Right forelimb (tissue), 1 donor: ENCODE measurements around the gene TUBB.
A peak's percentile ranks its signal among the peaks of the same experiment; 100 is the strongest.
"Not testable (repeated sequence)": the region's sequence is repeated elsewhere in the genome, so short reads cannot be mapped to it uniquely, and the experiment has no call there.

Experiments
- DNase-seq: peaks from one replicate; pipeline ENCODE4 v3.0.0-alpha.2; 2018

TUBB gene

DNA sequence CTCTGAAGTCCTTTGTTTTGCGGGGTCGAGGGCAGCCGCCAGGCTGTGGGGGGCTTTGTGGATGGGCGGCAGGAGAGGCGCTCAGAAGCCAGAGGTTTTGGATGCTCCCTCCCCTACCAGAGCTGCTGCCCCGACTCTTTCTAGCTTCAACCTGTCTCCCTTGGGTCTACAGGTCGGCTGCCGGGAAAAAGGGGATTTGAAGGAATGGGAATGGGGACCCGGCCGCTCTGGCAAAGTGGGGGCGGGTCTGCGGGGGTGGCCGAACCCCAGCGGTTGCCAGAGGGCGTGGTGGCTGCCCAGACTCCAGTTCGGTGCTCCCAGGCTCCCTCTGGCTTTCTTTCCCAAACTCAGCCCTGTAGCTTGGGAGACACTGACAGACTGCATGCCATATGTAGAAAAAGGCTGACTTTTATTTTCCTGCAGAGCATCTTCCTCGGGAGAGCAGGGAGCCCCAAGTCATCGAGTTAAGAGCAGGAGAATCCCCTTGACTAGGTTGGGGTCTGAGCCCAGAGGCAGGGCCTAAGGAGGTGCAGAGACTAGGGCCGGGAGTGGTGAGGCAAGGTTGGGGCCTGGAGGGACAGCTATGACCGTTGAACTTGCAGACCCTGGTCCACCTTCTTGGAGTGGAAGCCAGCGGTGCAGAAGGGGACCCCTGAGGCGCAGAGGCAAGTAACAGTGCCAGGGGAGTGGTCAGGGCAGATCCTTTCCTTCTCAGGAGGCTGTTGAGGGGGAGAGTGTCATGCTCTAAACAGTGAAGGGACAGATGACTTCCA is 32.3 kb upstream of the TUBB start:
- DNase-seq, result no peak

GRCh38 chr6:30688569-30688968 is 31.6 kb upstream of the TUBB start:
- DNase-seq, result no peak

GRCh38 chr6:30689022-30689865 is 30.9 kb upstream of the TUBB start:
- DNase-seq, result no peak

GRCh38 chr6:30689985-30690384 is 30.2 kb upstream of the TUBB start:
- no peak for DNase-seq

GRCh38 chr6:30690403-30691207 is 29.5 kb upstream of the TUBB start, which contains the start of gene NRM:
Gene NRM, minus strand, starts transcription at chr6:30690984. Its CDS starts 10 bp downstream, at chr6:30690974.
- DNase-seq, result peak; percentile 93

DNA sequence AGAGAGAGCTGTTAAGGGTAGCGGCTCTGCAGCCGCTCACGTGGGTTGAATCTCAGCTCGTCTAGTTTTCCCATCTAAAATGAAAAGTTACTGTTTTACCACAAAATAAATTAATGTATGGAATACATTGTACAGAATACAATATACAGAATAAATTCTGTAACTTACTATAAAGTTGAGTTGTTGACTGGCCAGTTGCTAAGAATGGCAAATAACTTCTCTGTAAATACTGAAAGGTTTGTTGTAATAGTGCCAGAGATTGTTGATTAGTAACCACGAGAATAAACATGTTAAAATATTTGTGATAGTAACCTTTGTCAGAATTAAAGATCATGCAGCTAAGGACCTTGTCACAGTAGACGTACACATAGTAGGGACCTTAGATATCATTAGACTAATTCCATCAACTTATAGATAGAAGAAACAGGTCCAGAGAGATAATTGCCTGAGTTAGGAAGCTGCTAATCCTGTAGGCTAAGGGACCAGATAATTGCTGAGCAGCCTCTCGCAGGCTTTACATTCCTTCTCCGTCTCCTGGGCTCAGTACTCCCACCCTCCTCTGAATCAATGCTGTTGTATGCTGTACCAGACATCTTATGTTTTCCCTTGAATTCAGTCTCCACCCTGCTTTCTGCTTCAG is 28.8 kb upstream of the TUBB start:
- DNase-seq, result no peak

DNA sequence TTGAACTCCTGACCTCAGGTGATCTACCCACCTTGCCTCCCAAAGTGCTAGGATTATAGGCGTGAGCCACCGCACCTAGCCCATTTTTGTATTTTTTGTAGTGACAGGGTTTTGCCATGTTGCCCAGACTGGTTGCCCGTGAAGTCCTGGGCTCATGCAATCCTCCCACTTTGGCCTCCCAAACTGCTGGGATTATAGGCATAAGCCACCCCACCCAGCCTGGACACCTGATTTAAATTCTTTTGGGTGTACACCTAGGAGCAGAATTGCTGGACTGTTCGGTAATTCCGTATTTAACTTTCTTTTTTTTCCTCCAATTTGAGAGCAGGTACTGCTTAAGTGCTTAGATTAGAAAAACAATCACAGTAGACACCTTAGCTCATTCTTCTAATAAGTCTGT is 23.7 kb upstream of the TUBB start:
- DNase-seq, result no peak

GRCh38 chr6:30700340-30700739 is 19.8 kb upstream of the TUBB start:
- DNase-seq, result no peak

DNA sequence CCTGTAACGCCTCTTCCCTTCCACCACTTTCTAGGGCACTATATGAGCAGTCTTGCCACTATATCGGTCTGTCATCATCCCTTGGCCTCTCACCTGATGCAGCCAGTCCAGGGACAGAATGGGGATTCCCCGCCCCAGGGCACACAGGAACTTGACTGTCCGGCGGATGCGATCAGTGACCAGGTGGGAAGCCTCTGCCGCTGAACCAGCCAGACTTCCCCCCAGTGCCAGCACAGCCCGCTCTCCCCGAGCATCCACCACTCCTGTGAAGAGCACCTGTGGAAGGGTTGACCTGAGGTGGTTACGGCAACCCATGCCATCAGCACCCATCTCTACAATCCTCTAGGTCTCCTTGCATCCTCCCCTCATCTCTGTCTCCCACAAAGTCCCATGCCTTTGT is 17.1 kb upstream of the TUBB start:
- no peak for DNase-seq

DNA sequence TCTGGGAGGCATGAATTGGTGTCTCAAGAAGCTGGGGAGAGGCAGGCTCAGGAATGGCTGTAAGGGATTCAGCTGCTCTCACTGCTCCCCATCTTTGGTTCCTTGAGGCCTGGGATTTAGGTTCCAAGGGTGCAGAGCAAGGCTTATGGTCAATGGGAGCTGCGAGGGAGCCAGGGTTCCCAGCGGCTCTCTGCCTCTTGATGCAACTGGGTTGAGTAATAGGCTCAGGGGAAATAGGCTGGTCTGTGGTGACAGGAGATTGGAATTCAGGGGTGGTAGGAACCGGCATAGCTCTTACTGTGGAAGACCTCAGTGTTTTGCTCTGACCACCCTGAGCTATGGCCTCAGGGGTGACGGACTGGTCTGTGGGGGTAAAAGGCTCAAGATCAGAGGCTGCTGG is 16.3 kb upstream of the TUBB start:
- DNase-seq, result no peak

GRCh38 chr6:30705620-30706019 is 14.5 kb upstream of the TUBB start:
- no peak for DNase-seq

DNA sequence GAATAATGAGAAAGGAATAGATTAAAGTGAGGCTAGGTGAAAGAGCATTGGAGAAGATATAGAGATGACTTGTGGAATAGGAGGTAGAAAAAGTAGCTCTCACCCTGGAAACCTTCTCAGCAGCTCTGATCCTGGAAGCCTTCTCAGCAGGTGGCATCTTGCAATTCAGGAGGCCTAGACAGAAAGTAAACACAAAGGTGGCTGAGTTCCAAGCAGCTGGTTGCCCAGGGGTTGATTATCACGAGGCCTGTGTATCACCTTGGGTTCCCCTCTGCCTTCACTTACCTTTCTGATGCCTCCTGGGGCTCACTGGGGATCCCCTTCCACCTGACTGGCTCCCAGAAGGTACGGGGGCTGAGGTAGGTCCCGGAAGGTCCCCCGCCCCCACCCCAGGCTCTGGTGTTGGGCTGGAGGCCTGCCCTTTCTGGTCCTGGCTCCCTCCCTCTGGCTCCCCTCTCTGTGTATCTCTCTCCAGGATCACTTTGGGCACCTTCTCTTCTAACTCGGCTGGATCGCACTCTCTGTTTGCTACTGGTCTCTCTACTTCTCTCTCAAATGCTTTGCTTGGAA is 12.8 kb upstream of the TUBB start:
- DNase-seq, result no peak

DNA sequence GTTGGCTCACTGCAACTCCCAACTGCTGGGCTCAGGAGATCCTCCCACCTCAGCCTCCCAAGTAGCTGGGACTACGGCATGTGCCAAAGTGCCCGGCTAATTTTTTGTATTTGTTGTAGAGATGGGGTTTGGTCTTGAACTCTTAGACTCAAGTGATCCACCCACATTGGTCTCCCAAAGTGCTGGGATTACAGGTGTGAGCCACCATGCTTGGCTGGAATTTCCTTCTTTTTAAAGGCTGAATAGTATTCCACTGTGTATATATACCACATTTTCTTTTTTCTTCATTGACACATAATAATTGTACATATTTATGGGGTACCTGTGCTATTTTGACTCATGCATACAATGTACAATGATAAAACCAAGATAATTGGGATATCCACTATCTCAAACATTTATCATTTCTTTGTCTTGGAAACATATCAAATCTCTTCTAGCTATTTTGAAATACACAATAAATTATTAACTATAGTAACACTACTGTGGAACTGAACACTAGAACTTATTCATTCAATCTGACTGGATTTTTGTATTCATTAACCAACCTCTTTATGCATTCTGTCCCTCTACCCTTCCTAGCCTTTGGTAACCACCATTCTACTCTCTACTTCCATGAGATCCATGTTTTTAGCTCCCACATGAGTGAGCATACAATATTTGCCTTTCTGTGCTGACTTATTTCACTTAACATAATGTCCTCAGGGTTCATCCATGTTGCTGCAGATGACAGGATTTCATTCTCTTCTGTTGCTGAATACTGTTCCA is 10.9 kb upstream of the TUBB start:
- DNase-seq, result no peak

DNA sequence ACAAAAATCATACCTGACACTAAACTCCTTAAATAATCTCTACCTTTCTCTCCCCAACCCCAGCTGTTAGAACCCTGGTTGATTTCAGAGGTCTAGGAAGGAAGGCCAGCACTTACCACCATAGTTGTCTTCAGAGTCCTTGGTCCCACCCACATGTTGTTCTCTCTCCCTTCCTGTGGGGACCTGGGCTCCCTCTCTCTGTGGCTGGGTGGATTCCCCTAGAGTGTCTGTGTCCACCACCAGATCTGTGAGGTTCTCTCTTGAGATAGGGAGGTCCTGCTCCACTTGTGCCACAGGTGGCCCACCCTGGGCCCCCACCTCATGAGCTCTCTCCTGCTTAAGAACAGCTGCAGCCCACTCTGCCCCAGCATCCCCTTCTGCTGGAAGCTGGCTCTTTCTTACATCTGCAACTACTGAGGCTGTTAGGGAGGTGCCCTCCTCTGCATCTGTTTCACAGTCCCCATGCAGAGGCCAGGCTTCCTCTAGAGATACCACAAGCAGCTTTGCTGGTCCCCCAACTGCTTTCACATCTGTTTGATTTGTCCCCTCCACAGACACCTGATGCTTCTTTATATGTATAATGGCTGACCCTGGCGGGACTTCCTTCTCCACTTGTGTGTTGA is 8.3 kb upstream of the TUBB start:
- no peak for DNase-seq

GRCh38 chr6:30712441-30712945 is 7.7 kb upstream of the TUBB start:
- no peak for DNase-seq

DNA sequence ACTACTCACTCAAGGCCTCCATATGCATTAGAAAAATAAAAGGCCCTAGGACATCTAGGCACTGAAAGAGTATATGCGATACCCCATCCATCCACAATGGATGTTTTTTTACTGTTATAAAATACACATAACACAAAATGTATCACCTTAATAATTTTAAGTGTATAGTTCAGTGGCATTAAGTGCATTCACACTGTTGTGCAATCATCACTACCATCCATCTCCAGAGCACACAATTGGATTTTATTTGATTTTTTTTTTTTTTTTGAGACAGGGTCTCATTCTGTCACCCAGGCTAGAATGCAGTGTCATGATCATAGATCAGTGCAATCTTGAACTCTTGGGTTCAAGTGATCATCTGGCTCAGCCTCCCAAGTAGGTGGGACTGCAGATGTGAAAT is 5.9 kb upstream of the TUBB start:
- DNase-seq, result no peak

DNA sequence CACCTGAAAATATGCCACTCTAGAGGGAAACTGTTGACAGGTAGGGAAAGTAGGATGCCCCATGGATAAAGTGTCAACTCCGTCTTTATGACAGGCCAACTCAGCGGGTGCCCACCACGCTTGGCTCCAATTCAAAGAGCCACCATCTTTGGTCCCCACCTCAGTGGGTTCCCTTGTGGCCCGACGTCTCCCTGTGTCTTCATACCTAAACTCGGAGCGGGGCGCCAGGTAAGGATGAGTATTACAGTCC is 3.3 kb upstream of the TUBB start:
- DNase-seq, result no peak

- peak; percentile 99 for DNase-seq
These were observed 2.9 kb upstream of the TUBB start, which contains the start of gene MDC1 for GRCh38 chr6:30717129-30717844. Gene MDC1, minus strand, starts transcription at chr6:30717281. Its CDS starts 2,106 bp downstream, at chr6:30715175.

DNA sequence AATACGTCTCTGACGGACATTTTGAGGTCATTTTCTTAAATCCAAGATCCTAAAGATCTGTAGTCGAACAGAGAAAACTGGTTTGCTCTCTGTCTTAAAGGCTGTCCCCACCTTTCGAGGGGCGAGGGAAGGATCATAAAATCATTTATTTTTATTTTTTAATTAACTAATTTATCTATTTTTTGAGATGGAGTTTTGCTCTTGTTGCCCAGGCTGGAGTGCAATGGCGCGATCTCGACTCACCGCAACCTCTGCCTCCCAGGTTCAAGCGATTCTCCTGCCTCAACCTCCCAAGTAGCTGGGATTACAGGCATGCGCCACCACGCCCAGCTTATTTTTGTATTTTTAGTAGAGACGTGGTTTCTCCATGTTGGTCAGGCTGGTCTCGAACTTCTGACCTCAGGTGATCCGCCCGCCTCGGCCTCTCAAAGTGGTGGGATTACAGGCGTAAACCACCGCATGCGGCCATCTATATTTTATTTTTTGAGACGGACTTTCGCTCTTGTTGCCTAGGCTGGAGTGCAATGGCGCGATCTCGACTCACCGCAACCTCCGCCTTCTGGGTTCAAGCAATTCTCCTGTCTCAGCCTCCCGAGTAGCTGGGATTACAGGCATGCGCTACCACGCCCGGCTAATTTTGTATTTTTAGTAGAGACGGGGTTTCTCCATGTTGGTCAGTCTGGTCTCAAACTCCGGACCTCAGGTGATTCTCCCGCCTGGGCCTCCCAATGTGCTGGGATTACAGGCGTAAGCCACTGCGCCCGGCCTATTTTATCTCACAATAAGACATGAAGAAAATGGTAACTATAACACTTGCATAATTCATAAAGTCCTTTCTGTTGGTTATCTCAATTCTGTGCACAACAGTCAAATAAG is 2.1 kb upstream of the TUBB start:
- DNase-seq, result not testable (repeated sequence)
